MG63 (cell line): ENCODE measurements around the gene TMEM254. TPM values are rescaled to one million over a fixed set of nuclear protein-coding genes. Genes with fewer than 3 reads are reported as not detected.
"Not testable (repeated sequence)": the region's sequence is repeated elsewhere in the genome, so short reads cannot be mapped to it uniquely, and the experiment has no call there.

ENCODE experiments used
- DNase-seq: peaks from one replicate; pipeline ENCODE4 v3.0.0-alpha.2; 2020
- H3K27me3 ChIP-seq: fragments of 250-450 bp; sonication (Bioruptor Pico); 2 replicates; pipeline ENCODE4 v1.5.1; 2020; ENCODE audit warnings: mild to moderate bottlenecking, moderate library complexity
- H3K36me3 ChIP-seq: fragments of 250-450 bp; sonication (Bioruptor Pico); 2 replicates; pipeline ENCODE4 v1.5.1; 2020; ENCODE audit warnings: mild to moderate bottlenecking, moderate library complexity
- H3K4me3 ChIP-seq: fragments of 250-450 bp; sonication (Bioruptor Pico); 2 replicates; pipeline ENCODE4 v1.5.1; 2020; ENCODE audit warnings: mild to moderate bottlenecking, moderate library complexity
- H3K9me3 ChIP-seq: fragments of 250-450 bp; sonication (Bioruptor Pico); 2 replicates; pipeline ENCODE4 v1.5.1; 2020; ENCODE audit warnings: mild to moderate bottlenecking, moderate library complexity
- total RNA-seq: library from RNA; depleted of rRNA; stranded (reverse); fragments of >200 nt; shearing (Covaris generic); gene quantifications from 2 replicates; pipeline ENCODE4 v1.2.3, GENCODE V29; 2014; ENCODE audit warnings: low replicate concordance

The TMEM254 gene
- total RNA-seq, 1 experiment from 2014 or later = 9.2 TPM

GRCh38 chr10:80066809-80067208, 11.7 kb upstream of the TMEM254 start:
- no peaks in the 10 kb centered on the region; the same call in 1 of the 2 replicates for H3K9me3 ChIP-seq
- no peaks in the 10 kb centered on the region for H3K27me3 ChIP-seq

DNA sequence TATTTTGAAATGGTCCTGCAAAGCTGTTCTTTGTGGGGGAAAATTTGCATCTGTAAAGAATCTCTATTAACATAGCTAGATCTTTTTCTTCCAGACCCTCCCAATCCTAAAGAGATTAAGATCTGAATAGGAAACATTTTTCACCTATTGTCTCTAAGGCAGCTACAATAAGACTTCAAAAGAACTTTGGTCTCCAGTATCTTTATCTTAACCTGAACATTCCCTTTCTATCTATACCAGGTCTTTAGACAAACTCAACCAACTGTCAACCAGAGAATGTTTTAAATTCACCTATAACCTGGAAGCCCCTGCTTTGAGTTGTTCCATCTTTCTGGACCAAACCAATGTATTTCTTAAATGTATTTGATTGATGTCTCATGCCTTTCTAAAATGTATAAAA, 10.6 kb upstream of the TMEM254 start:
- DNase-seq, H3K36me3 ChIP-seq, H3K4me3 ChIP-seq, H3K9me3 ChIP-seq, H3K27me3 ChIP-seq: not testable (repeated sequence)

More at GRCh38 chr10:80066809-80067208, 11.7 kb upstream of the TMEM254 start:
- no peak for DNase-seq
- H3K36me3 ChIP-seq = no peaks in the 10 kb centered on the region
- no peak overlapping the region for H3K4me3 ChIP-seq

- Histone ChIP-seq H3K36me3 (no peaks in the 10 kb centered on the region), H3K27me3 (no peaks in the 10 kb centered on the region), H3K4me3 (no peak overlapping the region), H3K9me3 (no peaks in the 10 kb centered on the region; the same call in 1 of the 2 replicates)
- DNase-seq = no peak
Measured at GRCh38 chr10:80068270-80068669, 10.2 kb upstream of the TMEM254 start.

DNA sequence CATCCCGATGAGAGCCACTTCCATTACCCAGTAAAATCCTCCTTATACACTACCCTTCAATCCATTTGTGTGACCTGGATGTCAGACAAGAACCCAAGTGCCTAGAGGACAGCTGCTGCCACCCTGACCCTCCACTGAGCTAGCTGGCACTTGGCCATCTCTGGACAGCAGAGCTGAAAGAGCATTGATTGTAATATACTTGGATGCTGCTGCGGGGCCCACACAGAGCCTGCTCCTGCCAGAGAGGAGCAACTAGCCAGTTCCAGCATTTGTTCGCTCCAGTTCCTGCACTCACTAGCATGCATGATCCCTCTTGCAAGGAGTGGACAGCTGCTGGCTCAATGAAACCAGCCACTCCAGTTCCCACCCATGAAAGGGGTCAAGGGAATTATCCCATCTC, 8.4 kb upstream of the TMEM254 start:
- DNase-seq = no peak
- Histone ChIP-seq H3K36me3 (no peaks in the 10 kb centered on the region), H3K27me3 (no peaks in the 10 kb centered on the region), H3K9me3 (no peaks in the 10 kb centered on the region; the same call in 1 of the 2 replicates), H3K4me3 (no peak overlapping the region)

GRCh38 chr10:80072584-80072983, 5.9 kb upstream of the TMEM254 start:
- no peak overlapping the region for H3K4me3 ChIP-seq
- no peak for DNase-seq
- H3K36me3 ChIP-seq = no peaks in the 10 kb centered on the region
- H3K27me3 ChIP-seq = no peaks in the 10 kb centered on the region
- H3K9me3 ChIP-seq = no peaks in the 10 kb centered on the region; the same call in 1 of the 2 replicates

DNA sequence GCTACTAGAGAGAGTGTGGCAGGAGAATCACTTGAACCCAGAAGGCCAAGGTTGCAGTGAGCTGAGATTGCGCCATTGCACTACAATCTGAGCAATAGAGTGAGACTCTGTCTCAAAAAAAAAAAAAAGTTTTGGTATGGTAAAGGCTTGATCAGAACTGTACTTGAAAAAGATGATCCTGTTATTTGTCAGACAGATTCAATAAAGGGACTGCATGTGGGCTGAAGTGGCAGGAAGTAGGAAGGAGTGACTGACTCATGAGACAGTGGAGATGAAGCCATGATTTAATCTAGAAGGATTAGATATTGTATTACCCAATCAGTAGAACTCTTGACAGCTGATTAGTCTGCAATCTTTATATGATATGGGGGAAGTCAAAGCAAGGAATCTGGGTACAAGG, 2.7 kb upstream of the TMEM254 start:
- no peak overlapping the region for H3K4me3 ChIP-seq
- no peaks in the 10 kb centered on the region for H3K36me3 ChIP-seq
- no peaks in the 10 kb centered on the region for H3K9me3 ChIP-seq
- DNase-seq = peak; percentile 14
- H3K27me3 ChIP-seq = no peaks in the 10 kb centered on the region

GRCh38 chr10:80077869-80078447, 507 bp upstream of the TMEM254 start:
- H3K27me3 ChIP-seq = no peaks in the 10 kb centered on the region
- H3K9me3 ChIP-seq = no peaks in the 10 kb centered on the region
- DNase-seq = no peak
- no peaks in the 10 kb centered on the region for H3K36me3 ChIP-seq
- H3K4me3 ChIP-seq = peak overlapping the region; percentile 92

DNA sequence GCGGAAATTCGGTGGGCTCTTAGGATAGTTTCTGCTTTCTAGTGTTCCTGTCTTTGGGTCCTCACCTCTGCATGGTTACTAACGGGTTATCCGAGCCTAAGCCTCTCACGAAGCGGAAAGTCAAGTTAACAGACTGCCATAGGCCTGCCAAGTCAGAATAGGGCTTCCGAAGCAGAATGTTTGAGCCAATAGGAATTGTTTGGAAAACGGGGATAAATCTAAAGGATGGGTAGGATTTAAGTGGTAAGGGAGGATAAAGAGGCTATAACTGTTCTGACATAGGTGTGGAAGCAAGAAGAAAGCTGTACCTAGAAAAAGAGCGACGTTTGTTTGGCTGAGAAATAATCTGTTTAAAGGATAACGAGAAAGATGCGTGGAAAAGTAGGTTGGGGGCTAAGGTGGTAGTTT, 851 bp downstream of the TMEM254 start:
- H3K27me3 ChIP-seq = no peaks in the 10 kb centered on the region
- no peaks in the 10 kb centered on the region for H3K36me3 ChIP-seq
- no peak for DNase-seq
- H3K9me3 ChIP-seq = no peaks in the 10 kb centered on the region
- H3K4me3 ChIP-seq = peak overlapping the region; percentile 92

GRCh38 chr10:80081026-80081425, 2.6 kb downstream of the TMEM254 start:
- Histone ChIP-seq H3K36me3 (no peaks in the 10 kb centered on the region), H3K27me3 (no peaks in the 10 kb centered on the region), H3K9me3 (no peaks in the 10 kb centered on the region), H3K4me3 (no peak overlapping the region)
- no peak for DNase-seq

- Histone ChIP-seq H3K27me3 (no peaks in the 10 kb centered on the region), H3K36me3 (no peaks in the 10 kb centered on the region), H3K9me3 (no peaks in the 10 kb centered on the region), H3K4me3 (no peak overlapping the region)
- DNase-seq = no peak
Measured at GRCh38 chr10:80081801-80082750, 3.6 kb downstream of the TMEM254 start.

DNA sequence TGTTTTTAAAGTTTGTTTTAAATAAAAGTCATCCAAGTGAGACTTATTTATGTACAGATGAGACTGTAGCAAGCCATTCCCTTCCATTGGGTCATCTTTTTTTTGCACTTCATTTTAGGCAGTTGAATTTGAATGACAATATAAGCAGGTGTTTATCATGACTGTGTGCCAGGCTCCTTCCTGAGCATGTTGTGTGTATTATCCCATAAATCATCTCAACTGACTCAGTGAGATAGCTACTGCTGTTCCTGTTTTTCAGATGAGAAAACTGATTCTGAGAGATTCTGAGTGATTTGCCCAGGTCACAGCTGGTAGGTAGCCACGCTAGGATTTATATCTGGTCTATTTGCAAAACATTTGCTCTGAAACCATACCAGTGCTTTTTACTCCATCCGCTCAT, 11.7 kb downstream of the TMEM254 start:
- no peak for DNase-seq
- no peak overlapping the region for H3K4me3 ChIP-seq
- no peaks in the 10 kb centered on the region for H3K9me3 ChIP-seq
- no peaks in the 10 kb centered on the region for H3K36me3 ChIP-seq
- H3K27me3 ChIP-seq = no peaks in the 10 kb centered on the region

DNA sequence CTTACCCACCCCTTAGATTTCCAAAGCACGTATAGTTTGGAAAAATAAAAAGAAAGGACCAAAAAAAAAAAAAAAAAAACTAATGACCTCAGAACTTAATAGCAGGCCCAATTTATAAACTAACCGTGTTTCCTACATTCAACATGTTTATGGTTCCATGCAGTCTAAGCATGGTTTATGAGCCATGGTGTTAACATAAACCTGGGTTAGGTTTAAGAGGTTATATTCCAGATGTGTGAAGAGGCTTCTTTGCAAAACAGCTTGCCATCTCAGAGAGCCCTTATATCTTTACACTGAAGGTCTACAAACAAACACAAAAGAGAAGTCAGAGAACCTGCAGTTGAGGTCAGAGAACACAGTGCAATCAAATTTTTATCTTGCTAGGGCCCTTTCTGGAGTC, 15.8 kb downstream of the TMEM254 start:
- Histone ChIP-seq H3K36me3 (no peaks in the 10 kb centered on the region), H3K4me3 (no peak overlapping the region), H3K27me3 (no peaks in the 10 kb centered on the region), H3K9me3 (no peaks in the 10 kb centered on the region)
- DNase-seq = no peak

GRCh38 chr10:80098272-80098671, 19.8 kb downstream of the TMEM254 start:
- not testable (repeated sequence) for H3K4me3 ChIP-seq, H3K36me3 ChIP-seq, H3K27me3 ChIP-seq, DNase-seq, H3K9me3 ChIP-seq

GRCh38 chr10:80099295-80099694, 20.8 kb downstream of the TMEM254 start:
- H3K4me3 ChIP-seq, H3K27me3 ChIP-seq, DNase-seq, H3K9me3 ChIP-seq, H3K36me3 ChIP-seq: not testable (repeated sequence)

DNA sequence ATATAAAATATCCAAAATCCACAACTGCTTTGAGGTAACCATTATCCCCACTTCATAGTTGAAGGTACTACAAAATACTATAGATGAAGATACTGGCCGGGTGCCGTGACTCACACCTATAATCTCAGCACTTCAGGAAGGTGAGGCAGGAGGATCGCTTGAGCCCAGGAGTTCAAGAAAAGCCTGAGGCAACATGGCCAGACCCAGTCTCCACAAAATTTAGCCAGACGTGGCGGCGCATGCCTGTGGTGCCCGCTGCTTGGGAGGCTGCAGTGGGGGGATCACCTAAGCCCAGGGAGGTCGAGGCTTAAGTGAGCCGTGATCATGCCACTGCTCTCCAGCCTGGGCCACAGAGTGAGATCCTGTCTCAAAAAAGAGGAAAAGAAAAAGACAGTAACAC, 21.7 kb downstream of the TMEM254 start:
- Histone ChIP-seq H3K27me3 (no peaks in the 10 kb centered on the region), H3K36me3 (no peaks in the 10 kb centered on the region), H3K4me3 (no peak overlapping the region), H3K9me3 (no peaks in the 10 kb centered on the region)
- no peak for DNase-seq

DNA sequence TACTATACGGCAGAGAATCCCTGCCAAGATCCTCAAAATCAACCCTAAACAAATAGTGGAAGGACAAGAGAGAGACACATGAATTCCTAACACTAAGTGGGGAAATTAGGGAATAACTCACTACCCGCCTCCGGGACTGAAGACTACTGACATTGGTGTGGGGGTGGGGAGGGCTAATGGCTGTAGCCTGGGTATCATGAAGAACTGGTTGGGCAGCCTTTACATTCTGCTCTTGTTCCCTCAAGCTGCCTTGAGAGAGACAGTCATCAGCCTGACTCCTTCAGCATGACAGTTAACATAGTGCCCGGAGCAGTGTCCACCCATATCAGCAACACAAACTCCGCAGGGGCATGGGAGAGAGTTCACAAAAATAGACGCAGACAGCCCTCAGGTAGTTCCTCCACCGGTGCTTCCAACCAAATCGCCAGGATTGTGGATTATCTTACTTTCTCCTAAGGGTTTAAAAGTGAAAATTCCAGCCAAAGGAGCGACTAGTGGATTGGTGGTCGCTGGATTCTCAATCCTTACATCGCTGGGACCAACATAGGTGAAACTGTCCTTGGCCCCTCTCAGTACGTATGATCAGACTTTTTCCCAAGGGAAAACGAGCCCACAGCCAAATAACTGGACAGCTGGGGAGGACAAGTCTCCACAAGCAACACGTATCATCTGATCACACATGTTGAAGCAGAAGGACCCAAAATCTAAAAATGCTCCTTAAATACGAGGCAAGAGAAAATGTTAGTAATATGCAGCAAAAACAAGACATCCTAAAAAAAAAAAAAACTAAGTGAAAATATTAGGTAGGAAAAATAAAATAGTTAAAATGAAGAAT, 22.6 kb downstream of the TMEM254 start:
- H3K4me3 ChIP-seq = no peak overlapping the region
- no peaks in the 10 kb centered on the region for H3K36me3 ChIP-seq
- no peak for DNase-seq
- no peaks in the 10 kb centered on the region for H3K9me3 ChIP-seq
- H3K27me3 ChIP-seq = no peaks in the 10 kb centered on the region
